Gastroesophageal sphincter (tissue), 4 donors: ENCODE results near the gene CPA5. TPM values are rescaled to one million over a fixed set of nuclear protein-coding genes. Genes with fewer than 3 reads are reported as not detected.

Source experiments
- ATAC-seq: fragments of 150-250 bp; one replicate; pipeline ENCODE4 v1.9.1; 2016; ENCODE audit warnings: mild to moderate bottlenecking, moderate library complexity
- H3K27ac ChIP-seq, 4 donors: fragments of 200-600 bp; sonication (generic) in 3 of 4; 1 replicate in 3 of 4; 2 replicates in 1 of 4; pipeline ENCODE4 v1.5.1; 2016 to 2019
- H3K27me3 ChIP-seq: fragments of 200-600 bp; sonication (generic); one replicate; pipeline ENCODE4 v1.5.1; 2019
- H3K36me3 ChIP-seq, 2 donors: fragments of 200-600 bp; sonication (generic); one replicate each; pipeline ENCODE4 v1.5.1; 2019; ENCODE audit warnings: control low read depth in 1 of 2
- H3K4me1 ChIP-seq, 3 donors: fragments of 200-600 bp; sonication (generic); 1 replicate in 2 of 3; 2 replicates in 1 of 3; pipeline ENCODE4 v1.5.1; 2016 to 2019; ENCODE audit warnings: control low read depth in 2 of 3
- H3K4me3 ChIP-seq, 2 donors: fragments of 200-600 bp; sonication (generic); one replicate each; pipeline ENCODE4 v1.5.1; 2019; ENCODE audit warnings: mild to moderate bottlenecking in 1 of 2, moderate library complexity in 1 of 2
- H3K9me3 ChIP-seq, 3 donors: fragments of 200-600 bp; sonication (generic); one replicate each; pipeline ENCODE4 v1.5.1; 2017 to 2019; ENCODE audit warnings: control low read depth in 2 of 3
- EP300 ChIP-seq: sonication (generic); formaldehyde crosslinking; IDR thresholded peaks from one replicate; pipeline ENCODE4 v1.6.1; 2017; ENCODE audit warnings: antibody characterized with exemption, mild to moderate bottlenecking
- POLR2A ChIP-seq, 2 donors: fragments of 450-650 bp; IDR thresholded peaks; one replicate each; pipeline ENCODE4 v1.6.1; 2017; ENCODE audit warnings: antibody characterized with exemption in 2 of 2, mild to moderate bottlenecking in 2 of 2, moderate library complexity in 1 of 2
- POLR2AphosphoS5 ChIP-seq: sonication (generic); formaldehyde crosslinking; IDR thresholded peaks from one replicate; pipeline ENCODE4 v1.6.1; 2017; ENCODE audit warnings: antibody characterized with exemption
- WGBS, 2 donors: methylation state at CpG; one replicate each; pipeline ENCODE4 v1.1.5; 2018; ENCODE audit warnings: low coverage in 1 of 2; 5-methylcytosine and 5-hydroxymethylcytosine counted together
- total RNA-seq, 4 donors: library from RNA; depleted of rRNA; stranded (reverse); fragments of >200 nt; gene quantifications; one replicate each; pipeline ENCODE4 v1.1.0, GENCODE V29; 2016
- TF ChIP-seq, protein P1 (sequence below), 4 experiments: fragments of 200-600 bp in 2 of 4; fragments of 450-650 bp in 2 of 4; sonication (generic) in 1 of 4; IDR thresholded peaks; one replicate each; pipeline ENCODE4 v1.5.1; 2017 to 2019; ENCODE audit warnings: antibody characterized with exemption in 4 of 4, mild to moderate bottlenecking in 2 of 4, moderate library complexity in 2 of 4

CPA5 gene, protein sequence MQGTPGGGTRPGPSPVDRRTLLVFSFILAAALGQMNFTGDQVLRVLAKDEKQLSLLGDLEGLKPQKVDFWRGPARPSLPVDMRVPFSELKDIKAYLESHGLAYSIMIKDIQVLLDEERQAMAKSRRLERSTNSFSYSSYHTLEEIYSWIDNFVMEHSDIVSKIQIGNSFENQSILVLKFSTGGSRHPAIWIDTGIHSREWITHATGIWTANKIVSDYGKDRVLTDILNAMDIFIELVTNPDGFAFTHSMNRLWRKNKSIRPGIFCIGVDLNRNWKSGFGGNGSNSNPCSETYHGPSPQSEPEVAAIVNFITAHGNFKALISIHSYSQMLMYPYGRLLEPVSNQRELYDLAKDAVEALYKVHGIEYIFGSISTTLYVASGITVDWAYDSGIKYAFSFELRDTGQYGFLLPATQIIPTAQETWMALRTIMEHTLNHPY
- not detected for total RNA-seq

DNA sequence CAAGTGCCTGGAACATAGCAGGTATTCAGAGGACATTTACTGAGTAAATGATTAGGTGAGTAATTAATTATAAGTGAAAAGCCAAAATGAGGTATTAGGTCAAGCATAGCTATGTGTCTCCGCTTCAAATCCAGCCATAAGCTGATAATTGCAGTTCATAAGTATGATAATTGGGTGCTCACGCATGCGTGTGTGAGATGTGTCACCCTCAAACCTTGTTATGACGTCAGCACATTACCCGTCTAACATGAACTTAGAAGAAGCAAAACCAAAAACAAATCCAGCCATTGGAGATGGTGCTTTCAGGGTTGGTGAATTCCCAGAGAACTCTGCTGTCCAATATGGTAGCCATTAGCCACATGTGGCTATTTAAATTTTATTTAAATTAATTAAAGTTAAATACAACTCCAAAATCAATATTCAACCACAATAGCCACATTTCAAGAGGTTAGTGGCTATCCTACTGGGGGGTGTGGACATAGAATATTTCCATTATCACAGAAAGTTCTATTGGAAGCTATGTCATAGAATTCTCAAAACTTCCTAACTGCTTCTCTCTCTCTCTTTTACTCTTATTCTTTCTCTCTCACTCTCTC is at the start of gene CPA5:
CPA5 (plus strand) TSS at position 546 of the 596 bp plus-strand sequence. CDS start 1,670 bp downstream, outside the sequence.
- TF ChIP-seq, protein P1, sequence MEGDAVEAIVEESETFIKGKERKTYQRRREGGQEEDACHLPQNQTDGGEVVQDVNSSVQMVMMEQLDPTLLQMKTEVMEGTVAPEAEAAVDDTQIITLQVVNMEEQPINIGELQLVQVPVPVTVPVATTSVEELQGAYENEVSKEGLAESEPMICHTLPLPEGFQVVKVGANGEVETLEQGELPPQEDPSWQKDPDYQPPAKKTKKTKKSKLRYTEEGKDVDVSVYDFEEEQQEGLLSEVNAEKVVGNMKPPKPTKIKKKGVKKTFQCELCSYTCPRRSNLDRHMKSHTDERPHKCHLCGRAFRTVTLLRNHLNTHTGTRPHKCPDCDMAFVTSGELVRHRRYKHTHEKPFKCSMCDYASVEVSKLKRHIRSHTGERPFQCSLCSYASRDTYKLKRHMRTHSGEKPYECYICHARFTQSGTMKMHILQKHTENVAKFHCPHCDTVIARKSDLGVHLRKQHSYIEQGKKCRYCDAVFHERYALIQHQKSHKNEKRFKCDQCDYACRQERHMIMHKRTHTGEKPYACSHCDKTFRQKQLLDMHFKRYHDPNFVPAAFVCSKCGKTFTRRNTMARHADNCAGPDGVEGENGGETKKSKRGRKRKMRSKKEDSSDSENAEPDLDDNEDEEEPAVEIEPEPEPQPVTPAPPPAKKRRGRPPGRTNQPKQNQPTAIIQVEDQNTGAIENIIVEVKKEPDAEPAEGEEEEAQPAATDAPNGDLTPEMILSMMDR (IDR thresholded peaks at IDR 0.05): no peak
- TF ChIP-seq POLR2AphosphoS5 (no peak), EP300 (no peak), POLR2A (IDR thresholded peaks at IDR 0.05) (no peak)
- Histone ChIP-seq H3K27ac (no peak within 1 kb of the TSS), H3K9me3 (no peaks in the 10 kb centered on the region), H3K27me3 (no peaks in the 10 kb centered on the region), H3K4me3 (no peak within 1 kb of the TSS), H3K4me1 (no peaks in the 10 kb centered on the region), H3K36me3 (no peaks in the 10 kb centered on the region)
- no peak for ATAC-seq
- WGBS, 2 donors: 94 to 96% methylated on average over 5 of the region's 5 CpGs

DNA sequence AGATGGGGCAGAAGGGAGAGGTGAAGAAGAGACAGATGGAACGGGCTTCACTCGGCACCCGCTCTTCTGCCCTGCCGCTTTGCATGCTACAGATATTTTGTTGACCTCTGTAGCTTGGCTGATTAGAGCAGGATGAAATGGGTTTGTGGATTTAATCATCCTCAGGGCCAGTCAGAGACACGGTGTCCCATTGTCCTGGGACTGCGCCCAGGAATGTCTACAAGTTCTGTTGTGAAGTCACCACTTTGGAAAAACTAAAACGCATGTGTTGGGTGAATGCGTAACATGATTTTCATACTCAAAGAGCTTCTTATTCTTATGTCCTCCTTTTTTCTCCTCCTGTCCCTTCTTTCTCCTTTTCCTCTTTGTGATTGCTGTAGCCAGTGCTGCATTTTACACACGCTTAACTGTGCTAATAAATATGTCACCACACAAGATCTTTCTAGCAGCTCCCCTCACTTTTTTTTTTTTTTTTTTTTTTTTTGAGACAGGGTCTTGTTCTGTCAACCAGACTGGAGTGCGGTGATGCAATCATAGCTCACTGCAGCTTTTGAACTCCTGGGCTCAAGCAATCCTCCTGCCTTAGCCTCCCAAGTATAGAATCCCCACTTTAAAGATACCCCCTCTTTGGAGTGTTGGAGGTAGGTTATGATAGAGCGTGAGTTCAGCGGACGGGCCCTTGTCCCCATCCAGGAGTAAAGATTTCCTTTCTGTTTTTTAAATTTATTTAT is 48.2 kb upstream of the CPA5 start:
- H3K4me3 ChIP-seq: no peak overlapping the region
- H3K9me3 ChIP-seq: no peaks in the 10 kb centered on the region
- no peaks in the 10 kb centered on the region for H3K4me1 ChIP-seq
- 85 to 91% methylated on average over 9 of the region's 13 CpGs for WGBS, 2 donors
- TF ChIP-seq EP300 (no peak), POLR2A (IDR thresholded peaks at IDR 0.05) (no peak), POLR2AphosphoS5 (no peak)
- TF ChIP-seq, protein P1 (IDR thresholded peaks at IDR 0.05): no peak
- H3K27ac ChIP-seq: no peak overlapping the region
- H3K36me3 ChIP-seq: no peaks in the 10 kb centered on the region
- H3K27me3 ChIP-seq: no peaks in the 10 kb centered on the region
- ATAC-seq: no peak

DNA sequence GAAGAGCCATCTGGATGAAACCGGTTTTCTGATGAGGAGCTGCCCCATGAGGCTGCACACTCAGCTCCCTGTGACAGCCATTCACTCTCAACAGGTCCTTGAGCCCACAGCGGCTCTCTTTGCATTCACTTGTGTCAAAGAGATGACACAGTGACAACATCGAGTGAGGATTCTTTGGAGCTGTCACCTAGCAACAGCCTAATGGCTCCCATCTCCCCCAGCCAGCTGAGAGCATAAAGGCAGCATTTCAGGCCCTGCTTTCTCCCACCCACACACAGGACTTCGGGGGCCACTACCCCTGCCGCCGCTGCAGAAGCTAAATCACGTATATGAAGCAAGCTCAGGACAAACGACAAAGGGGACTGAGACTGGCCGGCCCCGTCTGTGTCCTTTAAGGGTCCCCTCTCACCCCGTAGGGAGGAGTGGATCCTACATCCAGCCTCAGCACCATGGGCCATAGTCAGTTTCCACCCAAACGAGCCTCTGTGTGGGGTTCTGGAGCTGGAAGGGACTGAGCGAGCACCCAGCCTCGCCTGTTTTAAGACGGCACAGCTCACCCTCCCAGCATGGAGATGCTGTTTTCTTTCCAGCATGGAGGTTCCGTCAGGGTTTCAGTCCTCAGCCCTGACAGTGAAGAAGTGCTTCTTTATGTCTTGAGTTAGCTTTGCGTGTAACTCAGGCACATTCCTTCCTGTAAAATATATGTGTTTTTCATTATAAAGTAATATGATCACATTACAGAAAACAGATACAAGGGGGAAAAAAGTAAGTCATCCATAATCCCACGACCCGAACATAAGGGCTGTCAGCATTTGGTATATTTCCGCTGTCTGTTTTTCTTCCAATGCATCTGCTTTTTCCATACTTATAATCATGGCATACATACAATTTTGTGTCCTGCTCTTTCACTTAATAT is 46.7 kb upstream of the CPA5 start:
- H3K4me3 ChIP-seq: no peak overlapping the region
- TF ChIP-seq POLR2AphosphoS5 (no peak), EP300 (no peak), POLR2A (IDR thresholded peaks at IDR 0.05) (no peak)
- TF ChIP-seq, protein P1 (IDR thresholded peaks at IDR 0.05): no peak
- ATAC-seq: no peak
- no peaks in the 10 kb centered on the region for H3K9me3 ChIP-seq
- WGBS, 2 donors: 82 to 89% methylated on average over 3 to 10 of the region's 20 CpGs
- H3K27me3 ChIP-seq: no peaks in the 10 kb centered on the region
- no peaks in the 10 kb centered on the region for H3K36me3 ChIP-seq
- no peak overlapping the region for H3K27ac ChIP-seq
- no peaks in the 10 kb centered on the region for H3K4me1 ChIP-seq

DNA sequence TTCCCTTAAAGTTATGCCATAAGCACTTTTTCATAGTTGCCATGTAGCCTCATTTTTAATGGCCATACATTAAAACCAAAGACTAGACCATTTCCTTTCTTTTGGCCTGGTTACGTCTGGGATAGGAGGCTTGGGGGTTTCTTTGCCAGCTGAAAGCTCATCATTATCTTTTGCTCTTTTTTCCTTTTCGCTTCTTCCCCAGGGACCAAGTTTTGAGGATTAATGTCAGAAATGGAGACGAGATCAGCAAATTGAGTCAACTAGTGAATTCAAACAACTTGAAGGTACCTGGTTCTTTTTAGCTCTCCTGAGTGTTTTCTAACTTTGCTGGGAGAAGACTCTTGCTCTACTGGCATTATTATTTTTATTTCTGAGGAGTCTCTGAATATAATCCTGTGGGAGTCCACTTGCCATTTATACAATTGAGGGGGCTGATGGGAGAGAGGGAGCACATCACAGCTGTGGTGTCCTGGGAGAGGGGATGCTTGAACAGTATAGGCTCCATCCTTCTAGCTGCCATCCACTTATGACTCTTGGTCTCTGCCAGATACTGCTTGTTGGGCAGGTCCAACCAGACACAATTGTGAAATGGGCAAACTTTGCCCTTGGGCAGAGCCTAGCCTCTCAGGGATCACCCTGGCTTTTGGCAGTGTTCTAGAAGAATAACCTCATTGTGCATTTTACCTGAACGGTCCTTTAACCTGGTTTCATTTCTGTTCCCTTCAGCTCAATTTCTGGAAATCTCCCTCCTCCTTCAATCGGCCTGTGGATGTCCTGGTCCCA is 45.9 kb upstream of the CPA5 start:
- Histone ChIP-seq H3K27ac (no peak overlapping the region), H3K36me3 (no peaks in the 10 kb centered on the region), H3K27me3 (no peaks in the 10 kb centered on the region), H3K9me3 (no peaks in the 10 kb centered on the region), H3K4me1 (no peaks in the 10 kb centered on the region), H3K4me3 (no peak overlapping the region)
- no peak for ATAC-seq
- no peak for TF ChIP-seq POLR2AphosphoS5
- 81 to 83% methylated on average over 2 to 5 of the region's 5 CpGs for WGBS, 2 donors
